Ovary (tissue), 9 donors: ENCODE data around the gene GPR137B. TPM values are rescaled to one million over a fixed set of nuclear protein-coding genes. Genes with fewer than 3 reads are reported as not detected.

Experiments
- DNase-seq, 5 donors: peaks; one replicate each; pipeline ENCODE4 v3.0.0-alpha.2; 2019 to 2020
- H3K27ac ChIP-seq, 2 donors: fragments of 200-600 bp; one replicate each; pipeline versions ENCODE4 v1.5.1 to v1.8.0; 2019 to 2022
- H3K27me3 ChIP-seq: fragments of 200-600 bp; one replicate; pipeline ENCODE4 v1.8.0; 2022
- H3K36me3 ChIP-seq: fragments of 200-600 bp; sonication (generic); one replicate; pipeline ENCODE4 v1.5.1; 2019
- H3K4me1 ChIP-seq: one replicate; pipeline ENCODE4 v1.8.1; 2013; ENCODE audit warnings: mild to moderate bottlenecking, moderate library complexity; ENCODE audit not compliant: insufficient read depth
- H3K4me3 ChIP-seq: fragments of 200-600 bp; sonication (generic); one replicate; pipeline ENCODE4 v1.5.1; 2017
- H3K9me3 ChIP-seq, 2 donors: fragments of 200-600 bp in 1 of 2; sonication (generic) in 1 of 2; one replicate each; pipeline versions ENCODE4 v1.5.1 to v1.8.1; 2013 to 2019; ENCODE audit warnings: mild to moderate bottlenecking in 1 of 2, moderate library complexity in 1 of 2
- EP300 ChIP-seq: sonication (generic); formaldehyde crosslinking; IDR thresholded peaks from one replicate; pipeline ENCODE4 v1.6.1; 2017; ENCODE audit warnings: antibody characterized with exemption
- POLR2A ChIP-seq: fragments of 450-650 bp; IDR thresholded peaks from one replicate; pipeline ENCODE4 v1.6.1; 2017; ENCODE audit warnings: antibody characterized with exemption, mild to moderate bottlenecking, moderate library complexity
- WGBS, 3 donors: extraction: QIAGEN DNeasy Blood & Tissue Kit in 1 of 3; methylation state at CpG; one replicate each; pipeline versions ENCODE4 v1.1.5 to v1.1.7; 2013 to 2017; 5-methylcytosine and 5-hydroxymethylcytosine counted together
- intact Hi-C, 4 donors: fragments of 100-400 bp; cut with DNase I; formaldehyde crosslinking; loops; one replicate each; pipeline versions ENCODE4 v1.11.0 to v1.15.1; 2022 to 2023
- polyA plus RNA-seq, 2 donors: library from polyadenylated mRNA; stranded (reverse); fragments of 200-250 nt in 1 of 2; fragments of 350-450 nt in 1 of 2; fragmentation: Illumina TruSeq in 1 of 2; extraction: RNeasy Lipid Tissue Mini Kit (QIAGEN cat#74804) in 1 of 2; gene quantifications; one replicate each; pipeline ENCODE4 v1.2.3, GENCODE V29; 2013 to 2014
- total RNA-seq, 7 donors: library from RNA; depleted of rRNA in 2 of 7; stranded (reverse); fragments of >200 nt in 2 of 7; fragmentation: NEBNext Ultra II Directional in 3 of 7; extraction: Animal tissue kit (Norgen Biotek cat#: 25700) in 3 of 7; gene quantifications; one replicate each; pipeline versions ENCODE4 v1.1.0 to v1.2.4, GENCODE V29; 2016 to 2023
- TF ChIP-seq, protein P1 (sequence below), 3 donors: fragments of 450-650 bp in 2 of 3; fragments of 200-600 bp in 1 of 3; IDR thresholded peaks; one replicate each; pipeline versions ENCODE4 v1.5.1 to v1.8.0; 2016 to 2022; ENCODE audit warnings: antibody characterized with exemption in 3 of 3, mild to moderate bottlenecking in 1 of 3
- donor health status: DM: no; HTN: no; CAD: no; lungs with moderate emphysema.
- donor health status: DM: no; HTN: no; CAD: no.
- donor health status: Bipolar disorder and iron deficiency.
- donor health status: DM: yes; HTN: yes; CAD: no.
- donor health status: DM: no; HTN: no; CAD: no.
- donor health status: DM: yes; HTN: yes; CAD: no.

GPR137B gene
- total and polyA plus RNA-seq, 9 donors: 10.8 to 35.2 (median 13.7) TPM

DNA sequence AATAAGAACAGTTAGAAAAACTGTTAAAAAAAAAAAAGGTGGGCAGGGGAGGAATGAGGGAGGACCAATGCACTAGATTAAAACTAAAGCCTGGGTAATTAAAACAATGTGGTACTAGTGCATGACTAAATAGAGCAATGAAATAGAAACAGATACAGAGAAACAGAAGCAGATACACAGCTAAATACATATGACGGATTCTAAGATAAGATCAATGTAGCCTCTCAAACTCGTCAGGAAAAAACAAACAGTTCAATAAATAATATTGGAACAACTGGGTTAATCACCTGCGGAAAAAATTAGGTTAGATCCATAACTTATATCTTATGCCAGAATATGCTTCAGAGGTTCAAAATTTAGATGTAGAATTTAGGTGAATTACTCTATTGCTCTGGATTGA lies 71.2 kb downstream of the GPR137B start:
- H3K36me3 ChIP-seq: no peaks in the 10 kb centered on the region
- no peak overlapping the region for H3K4me3 ChIP-seq
- WGBS, 3 donors: 86 to 94% (median 92%) methylated on average over 3 of the region's 3 CpGs
- no peaks in the 10 kb centered on the region for H3K9me3 ChIP-seq
- no peaks in the 10 kb centered on the region for H3K4me1 ChIP-seq
- no peaks in the 10 kb centered on the region for H3K27me3 ChIP-seq
- no peak for DNase-seq
- intact Hi-C loops: no loop called here
- TF ChIP-seq, protein P1, sequence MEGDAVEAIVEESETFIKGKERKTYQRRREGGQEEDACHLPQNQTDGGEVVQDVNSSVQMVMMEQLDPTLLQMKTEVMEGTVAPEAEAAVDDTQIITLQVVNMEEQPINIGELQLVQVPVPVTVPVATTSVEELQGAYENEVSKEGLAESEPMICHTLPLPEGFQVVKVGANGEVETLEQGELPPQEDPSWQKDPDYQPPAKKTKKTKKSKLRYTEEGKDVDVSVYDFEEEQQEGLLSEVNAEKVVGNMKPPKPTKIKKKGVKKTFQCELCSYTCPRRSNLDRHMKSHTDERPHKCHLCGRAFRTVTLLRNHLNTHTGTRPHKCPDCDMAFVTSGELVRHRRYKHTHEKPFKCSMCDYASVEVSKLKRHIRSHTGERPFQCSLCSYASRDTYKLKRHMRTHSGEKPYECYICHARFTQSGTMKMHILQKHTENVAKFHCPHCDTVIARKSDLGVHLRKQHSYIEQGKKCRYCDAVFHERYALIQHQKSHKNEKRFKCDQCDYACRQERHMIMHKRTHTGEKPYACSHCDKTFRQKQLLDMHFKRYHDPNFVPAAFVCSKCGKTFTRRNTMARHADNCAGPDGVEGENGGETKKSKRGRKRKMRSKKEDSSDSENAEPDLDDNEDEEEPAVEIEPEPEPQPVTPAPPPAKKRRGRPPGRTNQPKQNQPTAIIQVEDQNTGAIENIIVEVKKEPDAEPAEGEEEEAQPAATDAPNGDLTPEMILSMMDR (IDR thresholded peaks at IDR 0.05): no peak
- no peak overlapping the region for H3K27ac ChIP-seq

DNA sequence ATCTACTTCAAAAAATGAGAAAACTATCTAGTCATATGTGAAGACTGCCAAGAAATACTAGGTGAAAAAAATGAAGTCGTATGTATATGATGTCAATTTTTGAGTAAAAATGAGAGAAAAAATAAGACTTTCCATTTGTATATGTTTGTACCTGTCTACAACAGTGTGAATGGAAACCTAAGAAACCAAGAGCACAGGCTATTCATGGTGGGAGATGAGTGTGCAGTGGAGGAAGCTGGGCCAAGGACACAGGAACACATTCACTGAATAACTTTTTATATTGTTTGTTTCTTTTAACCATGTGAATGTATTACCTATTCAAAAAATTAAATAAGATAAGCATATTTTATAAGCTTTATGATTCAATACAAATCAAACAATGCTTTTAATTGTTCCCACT lies 72.4 kb downstream of the GPR137B start:
- Histone ChIP-seq H3K4me1 (no peaks in the 10 kb centered on the region), H3K4me3 (no peak overlapping the region), H3K9me3 (no peaks in the 10 kb centered on the region), H3K36me3 (no peaks in the 10 kb centered on the region), H3K27me3 (no peaks in the 10 kb centered on the region), H3K27ac (no peak overlapping the region)
- 88 to 91% (median 89%) methylated on average over 1 of the region's 1 CpG for WGBS, 3 donors
- no peak for TF ChIP-seq EP300
- TF ChIP-seq POLR2A: no peak
- TF ChIP-seq, protein P1 (IDR thresholded peaks at IDR 0.05): no peak
- no peak for DNase-seq
- intact Hi-C loops: no loop called here

DNA sequence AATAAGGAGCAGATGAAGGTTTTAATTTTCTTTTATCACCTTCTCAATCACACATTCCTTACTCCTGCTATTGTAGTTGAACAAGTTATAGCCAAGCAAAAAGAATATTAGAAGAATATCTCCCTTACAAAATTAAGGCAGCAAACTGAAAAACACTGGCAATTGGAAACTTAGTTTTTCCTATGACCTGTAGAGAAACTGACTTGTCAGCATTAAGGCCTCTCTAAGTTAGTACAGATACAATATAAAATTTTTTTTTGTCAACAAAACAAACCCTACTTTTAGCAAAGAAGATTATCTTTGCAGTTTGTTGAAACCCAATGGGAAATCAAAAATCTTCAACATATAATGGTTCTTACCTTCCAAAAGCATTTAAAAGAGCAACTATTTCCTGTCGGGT lies 78.1 kb downstream of the GPR137B start:
- H3K27me3 ChIP-seq: no peaks in the 10 kb centered on the region
- H3K4me1 ChIP-seq: no peaks in the 10 kb centered on the region
- H3K9me3 ChIP-seq: no peaks in the 10 kb centered on the region
- TF ChIP-seq, protein P1 (IDR thresholded peaks at IDR 0.05): no peak
- TF ChIP-seq EP300 (no peak), POLR2A (no peak)
- no peak overlapping the region for H3K27ac ChIP-seq
- no peaks in the 10 kb centered on the region for H3K36me3 ChIP-seq
- H3K4me3 ChIP-seq: no peak overlapping the region
- intact Hi-C loops: no loop called here
- WGBS, 3 donors: 93 to 100% (median 94%) methylated on average over 1 of the region's 1 CpG
- no peak for DNase-seq

DNA sequence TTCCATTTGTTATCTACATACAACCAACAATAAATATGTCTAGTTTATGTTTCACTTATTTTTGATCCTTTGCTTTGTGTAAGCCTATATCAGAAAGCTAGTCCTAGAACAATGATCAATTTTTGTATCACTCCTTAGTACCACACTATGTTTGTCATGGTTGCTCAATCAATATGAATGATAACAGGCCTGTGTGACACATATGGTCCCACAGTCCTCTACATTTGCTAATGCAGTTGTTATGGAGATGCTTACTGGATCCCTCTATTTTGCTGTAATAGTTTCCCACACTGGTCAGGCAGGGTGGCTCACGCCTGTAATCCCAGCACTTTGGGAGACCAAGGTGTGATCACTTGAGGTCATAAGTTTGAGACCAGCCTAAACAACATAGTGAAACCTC lies 80.3 kb downstream of the GPR137B start:
- Histone ChIP-seq H3K9me3 (no peaks in the 10 kb centered on the region), H3K36me3 (no peaks in the 10 kb centered on the region), H3K4me3 (no peak overlapping the region), H3K27me3 (no peaks in the 10 kb centered on the region), H3K27ac (no peak overlapping the region), H3K4me1 (no peaks in the 10 kb centered on the region)
- intact Hi-C loops: no loop called here
- 92 to 100% (median 100%) methylated on average over 1 of the region's 1 CpG for WGBS, 3 donors
- no peak for TF ChIP-seq POLR2A
- TF ChIP-seq, protein P1 (IDR thresholded peaks at IDR 0.05): no peak
- no peak for TF ChIP-seq EP300
- DNase-seq: no peak

DNA sequence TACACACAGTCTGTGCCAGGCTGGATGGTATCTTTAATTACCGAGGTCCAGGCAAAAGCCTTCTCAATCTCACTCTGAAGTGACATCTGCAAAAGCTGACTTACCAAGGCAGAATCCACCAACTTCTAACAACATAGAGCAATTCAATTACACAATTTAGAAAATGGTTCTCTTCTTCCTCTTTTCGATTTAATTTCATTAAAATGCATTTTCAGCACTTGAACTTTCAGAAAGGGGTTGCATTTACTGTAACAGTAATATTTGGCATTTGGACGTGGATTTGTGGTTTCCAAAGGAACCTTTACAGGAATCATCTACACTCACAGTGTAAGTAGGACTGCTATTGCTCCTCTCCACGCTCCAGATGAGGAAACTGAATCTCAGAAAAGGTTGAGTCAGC lies 86.1 kb downstream of the GPR137B start:
- TF ChIP-seq EP300 (no peak), POLR2A (no peak)
- TF ChIP-seq, protein P1 (IDR thresholded peaks at IDR 0.05): no peak
- WGBS, 3 donors: 89 to 96% (median 95%) methylated on average over 4 of the region's 4 CpGs

More for the DNA sequence above, 86.1 kb downstream of the GPR137B start:
- intact Hi-C loops: no loop called here
- no peaks in the 10 kb centered on the region for H3K27me3 ChIP-seq
- H3K27ac ChIP-seq: no peak overlapping the region
- no peaks in the 10 kb centered on the region for H3K9me3 ChIP-seq
- H3K36me3 ChIP-seq: no peaks in the 10 kb centered on the region
- no peak for DNase-seq
- H3K4me1 ChIP-seq: no peaks in the 10 kb centered on the region
- H3K4me3 ChIP-seq: no peak overlapping the region
